Measurements from ENCODE around the gene TAMM41. TPM values are rescaled to one million over a fixed set of nuclear protein-coding genes. Genes with fewer than 3 reads are reported as not detected.
"Not testable (repeated sequence)": the region's sequence is repeated elsewhere in the genome, so short reads cannot be mapped to it uniquely, and the experiment has no call there.

The TAMM41 gene
- 2.8 and 4.0 TPM in 2 replicates for total RNA-seq (2014; rRNA removed; shearing (Covaris generic))

GRCh38 chr3:11846281-11847266 lies at the start of gene TAMM41:
TAMM41 (minus strand) TSS chr3:11846885; CDS start chr3:11846636, 249 bp downstream.
- peak; percentile 84 for DNase-seq (ENCODE audit: low spot score)

- DNase-seq (ENCODE audit: low spot score), result no peak
Observed at GRCh38 chr3:11878837-11879236, 32.2 kb upstream of the TAMM41 start.

- not testable (repeated sequence) for DNase-seq (ENCODE audit: low spot score)
Observed at GRCh38 chr3:11874707-11875106, 28.0 kb upstream of the TAMM41 start.

GRCh38 chr3:11863739-11864138 lies 17.1 kb upstream of the TAMM41 start:
- not testable (repeated sequence) for DNase-seq (ENCODE audit: low spot score)

GRCh38 chr3:11862584-11862983 lies 15.9 kb upstream of the TAMM41 start:
- not testable (repeated sequence) for DNase-seq (ENCODE audit: low spot score)

GRCh38 chr3:11862145-11862544 lies 15.5 kb upstream of the TAMM41 start:
- not testable (repeated sequence) for DNase-seq (ENCODE audit: low spot score)

GRCh38 chr3:11860213-11860612 lies 13.5 kb upstream of the TAMM41 start:
- not testable (repeated sequence) for DNase-seq (ENCODE audit: low spot score)

GRCh38 chr3:11853450-11853849 lies 6.8 kb upstream of the TAMM41 start:
- DNase-seq (ENCODE audit: low spot score), result no peak

- no peak for DNase-seq (ENCODE audit: low spot score)
Observed at GRCh38 chr3:11850003-11850402, 3.3 kb upstream of the TAMM41 start.

GRCh38 chr3:11847607-11848006 lies 922 bp upstream of the TAMM41 start:
- DNase-seq (ENCODE audit: low spot score), result no peak

- DNase-seq (ENCODE audit: low spot score), result peak; percentile 17
Observed at GRCh38 chr3:11845651-11846050, 1.0 kb downstream of the TAMM41 start.

- DNase-seq (ENCODE audit: low spot score), result no peak
Observed at GRCh38 chr3:11844891-11845290, 1.8 kb downstream of the TAMM41 start.

GRCh38 chr3:11835028-11835639 lies 11.6 kb downstream of the TAMM41 start:
- peak; percentile 17 for DNase-seq (ENCODE audit: low spot score)

- DNase-seq (ENCODE audit: low spot score), result no peak
Observed at GRCh38 chr3:11832981-11833905, 13.4 kb downstream of the TAMM41 start.

GRCh38 chr3:11829416-11829815 lies 17.3 kb downstream of the TAMM41 start:
- DNase-seq (ENCODE audit: low spot score), result no peak

- DNase-seq (ENCODE audit: low spot score), result no peak
Observed at GRCh38 chr3:11826628-11827265, 19.9 kb downstream of the TAMM41 start.

- DNase-seq (ENCODE audit: low spot score), result no peak
Observed at GRCh38 chr3:11825301-11825700, 21.4 kb downstream of the TAMM41 start.

- DNase-seq (ENCODE audit: low spot score), result no peak
Observed at GRCh38 chr3:11820531-11821041, 26.1 kb downstream of the TAMM41 start.

- DNase-seq (ENCODE audit: low spot score), result no peak
Observed at GRCh38 chr3:11819146-11819689, 27.5 kb downstream of the TAMM41 start.

GRCh38 chr3:11818033-11818432 lies 28.7 kb downstream of the TAMM41 start:
- DNase-seq (ENCODE audit: low spot score), result no peak

All from HT-29 (cell line).